Hepatocyte (in vitro differentiated cells): ENCODE data around the gene C1orf50. TPM values are rescaled to one million over a fixed set of nuclear protein-coding genes. Genes with fewer than 3 reads are reported as not detected.

Source experiments
- DNase-seq: peaks from one replicate; pipeline ENCODE4 v3.0.0-alpha.2; 2016; ENCODE audit warnings: low spot score
- H2AFZ ChIP-seq: fragments of 200-600 bp; sonication (generic); 2 replicates; pipeline ENCODE4 v1.6.0; 2016; ENCODE audit warnings: antibody characterized with exemption, mild to moderate bottlenecking
- H3K27ac ChIP-seq: fragments of 200-600 bp; sonication (generic); 2 replicates; pipeline ENCODE4 v1.5.1; 2016; ENCODE audit warnings: mild to moderate bottlenecking
- H3K27me3 ChIP-seq: fragments of 200-600 bp; sonication (generic); 2 replicates; pipeline ENCODE4 v1.6.1; 2016
- H3K36me3 ChIP-seq: fragments of 200-600 bp; sonication (generic); replicated peaks from 2 replicates; pipeline ENCODE4 v1.5.1; 2016; ENCODE audit warnings: low read depth; ENCODE audit not compliant: insufficient read depth
- H3K4me1 ChIP-seq: fragments of 200-600 bp; sonication (generic); 2 replicates; pipeline ENCODE4 v1.5.1; 2016; ENCODE audit warnings: mild to moderate bottlenecking, moderate library complexity; ENCODE audit not compliant: insufficient read depth
- H3K4me2 ChIP-seq: fragments of 200-600 bp; sonication (generic); 2 replicates; pipeline ENCODE4 v1.6.0; 2016
- H3K4me3 ChIP-seq: fragments of 200-600 bp; sonication (generic); 2 replicates; pipeline ENCODE4 v1.5.1; 2016; ENCODE audit warnings: mild to moderate bottlenecking
- H3K79me2 ChIP-seq: fragments of 200-600 bp; sonication (generic); 2 replicates; pipeline ENCODE4 v1.6.0; 2017; ENCODE audit warnings: mild to moderate bottlenecking
- H3K9me2 ChIP-seq: fragments of 200-600 bp; sonication (generic); replicated peaks from 2 replicates; pipeline ENCODE4 v1.6.0; 2017; ENCODE audit warnings: mild to moderate bottlenecking; ENCODE audit not compliant: insufficient read depth
- H3K9me3 ChIP-seq: fragments of 200-600 bp; sonication (generic); 2 replicates; pipeline ENCODE4 v1.5.1; 2016; ENCODE audit warnings: low read depth, mild to moderate bottlenecking
- H4K20me1 ChIP-seq: fragments of 200-600 bp; sonication (generic); 2 replicates; pipeline ENCODE4 v1.6.0; 2016; ENCODE audit warnings: mild to moderate bottlenecking; ENCODE audit not compliant: insufficient read depth, poor library complexity, severe bottlenecking
- CTCF ChIP-seq: fragments of 200-600 bp; sonication (generic); IDR thresholded peaks from 2 replicates; pipeline ENCODE4 v1.5.1; 2016; ENCODE audit warnings: antibody characterized with exemption, mild to moderate bottlenecking; ENCODE audit not compliant: poor library complexity
- EZH2 ChIP-seq: fragments of 200-600 bp; sonication (generic); IDR thresholded peaks from 2 replicates; pipeline ENCODE4 v1.6.1; 2016; ENCODE audit warnings: antibody characterized with exemption, mild to moderate bottlenecking, borderline replicate concordance
- EZH2phosphoT487 ChIP-seq: fragments of 200-600 bp; sonication (generic); IDR thresholded peaks from one replicate; pipeline ENCODE4 v1.6.1; 2018; ENCODE audit warnings: antibody characterized with exemption, mild to moderate bottlenecking, low read depth, moderate library complexity; ENCODE audit not compliant: unreplicated experiment, severe bottlenecking
- WGBS: methylation state at CpG from one replicate; pipeline ENCODE4 v1.1.6; 2016; ENCODE audit warnings: low lambda C conversion rate; ENCODE audit errors: missing lambda C conversion rate; 5-methylcytosine and 5-hydroxymethylcytosine counted together
- polyA plus RNA-seq: library from polyadenylated mRNA; unstranded; fragments of >200 nt; fragmentation: Nextera tagmentation; extraction: Ambion mirVana; gene quantifications from 2 replicates; pipeline ENCODE4 v1.2.1, GENCODE V29; 2016
- total RNA-seq: library from RNA; depleted of rRNA; stranded (reverse); fragments of >200 nt; gene quantifications from 2 replicates; pipeline ENCODE4 v1.2.3, GENCODE V29; 2014

Gene C1orf50
- total and polyA plus RNA-seq, 2 experiments from 2014 or later = 5.7 to 15.2 TPM

- Histone ChIP-seq H3K27ac (no peak overlapping the region), H3K9me3 (no peaks in the 10 kb centered on the region), H3K4me1 (no peaks in the 10 kb centered on the region), H3K27me3 (no peaks in the 10 kb centered on the region), H3K9me2 (no peaks in the 10 kb centered on the region), H3K36me3 (no peaks in the 10 kb centered on the region), H2AFZ (no peak overlapping the region), H3K4me3 (no peak overlapping the region), H3K79me2 (peaks cover 16% of the 10 kb centered on the region), H3K4me2 (no peak overlapping the region), H4K20me1 (no peaks in the 10 kb centered on the region)
- TF ChIP-seq EZH2phosphoT487 = no peak
- no peak for TF ChIP-seq CTCF
- TF ChIP-seq EZH2 = no peak
- DNase-seq = no peak
Observed at GRCh38 chr1:42757892-42758275, 9.2 kb upstream of the C1orf50 start.

GRCh38 chr1:42758641-42759040, 8.4 kb upstream of the C1orf50 start:
- TF ChIP-seq CTCF (no peak), EZH2phosphoT487 (no peak), EZH2 (no peak)
- peaks cover under 1% of the 10 kb centered on the region for H4K20me1 ChIP-seq
- DNase-seq = no peak
- H3K79me2 ChIP-seq = peaks cover 23% of the 10 kb centered on the region
- no peaks in the 10 kb centered on the region for H3K9me2 ChIP-seq
- WGBS = 95% methylated on average over 3 of the region's 3 CpGs
- H3K4me1 ChIP-seq = no peaks in the 10 kb centered on the region
- no peak overlapping the region for H3K4me3 ChIP-seq
- H2AFZ ChIP-seq = no peak overlapping the region
- H3K27ac ChIP-seq = no peak overlapping the region
- H3K27me3 ChIP-seq = no peaks in the 10 kb centered on the region
- no peak overlapping the region for H3K4me2 ChIP-seq
- no peaks in the 10 kb centered on the region for H3K9me3 ChIP-seq
- H3K36me3 ChIP-seq = no peaks in the 10 kb centered on the region

GRCh38 chr1:42759114-42759513, 7.9 kb upstream of the C1orf50 start:
- TF ChIP-seq EZH2 (no peak), EZH2phosphoT487 (no peak), CTCF (no peak)
- Histone ChIP-seq H3K27ac (no peak overlapping the region), H3K9me2 (no peaks in the 10 kb centered on the region), H4K20me1 (peaks cover 4% of the 10 kb centered on the region), H3K79me2 (peaks cover 28% of the 10 kb centered on the region), H3K4me1 (no peaks in the 10 kb centered on the region), H3K27me3 (no peaks in the 10 kb centered on the region), H2AFZ (no peak overlapping the region), H3K4me2 (no peak overlapping the region), H3K9me3 (no peaks in the 10 kb centered on the region), H3K4me3 (no peak overlapping the region), H3K36me3 (no peaks in the 10 kb centered on the region)
- DNase-seq = no peak
- 88% methylated on average over 9 of the region's 9 CpGs for WGBS

GRCh38 chr1:42761567-42761966, 5.5 kb upstream of the C1orf50 start:
- no peak overlapping the region for H3K4me2 ChIP-seq
- H3K27me3 ChIP-seq = no peaks in the 10 kb centered on the region
- no peak overlapping the region for H2AFZ ChIP-seq
- TF ChIP-seq CTCF (no peak), EZH2 (no peak), EZH2phosphoT487 (no peak)
- no peak for DNase-seq
- no peak overlapping the region for H3K27ac ChIP-seq
- 98% methylated on average over 4 of the region's 4 CpGs for WGBS
- peaks cover 6% of the 10 kb centered on the region for H4K20me1 ChIP-seq
- H3K4me1 ChIP-seq = no peaks in the 10 kb centered on the region
- no peak overlapping the region for H3K4me3 ChIP-seq
- H3K9me2 ChIP-seq = no peaks in the 10 kb centered on the region
- H3K79me2 ChIP-seq = peaks cover 48% of the 10 kb centered on the region
- H3K9me3 ChIP-seq = no peaks in the 10 kb centered on the region
- H3K36me3 ChIP-seq = no peaks in the 10 kb centered on the region
